Glomerular visceral epithelial cell (primary cell): ENCODE measurements around the gene TFRC.
"Not testable (repeated sequence)": the region's sequence is repeated elsewhere in the genome, so short reads cannot be mapped to it uniquely, and the experiment has no call there.

Experiments used
- DNase-seq: peaks from one replicate; pipeline ENCODE4 v3.0.0-alpha.2; 2016; ENCODE audit errors: extremely low spot score

Gene TFRC

GRCh38 chr3:196048922-196049598 lies 32.8 kb downstream of the TFRC start:
- DNase-seq, result no peak

- no peak for DNase-seq
Observed at GRCh38 chr3:196047391-196048030, 34.4 kb downstream of the TFRC start.

- DNase-seq, result no peak
Observed at GRCh38 chr3:196044513-196044912, 37.4 kb downstream of the TFRC start.

GRCh38 chr3:196042673-196043072 lies 39.2 kb downstream of the TFRC start:
- DNase-seq, result no peak

GRCh38 chr3:196039359-196039758 lies 42.5 kb downstream of the TFRC start:
- no peak for DNase-seq

GRCh38 chr3:196026059-196026458 lies 55.8 kb downstream of the TFRC start:
- DNase-seq, result not testable (repeated sequence)

GRCh38 chr3:196024968-196025367 lies 56.9 kb downstream of the TFRC start:
- no peak for DNase-seq

GRCh38 chr3:196023947-196024346 lies 57.9 kb downstream of the TFRC start:
- no peak for DNase-seq

GRCh38 chr3:196022499-196022878 lies 59.4 kb downstream of the TFRC start:
- not testable (repeated sequence) for DNase-seq

- DNase-seq, result no peak
Observed at GRCh38 chr3:196020373-196020772, 61.5 kb downstream of the TFRC start.

- DNase-seq, result not testable (repeated sequence)
Observed at GRCh38 chr3:196019576-196019975, 62.3 kb downstream of the TFRC start.

- not testable (repeated sequence) for DNase-seq
Observed at GRCh38 chr3:196018159-196018558, 63.7 kb downstream of the TFRC start.

- peak; percentile 39 for DNase-seq
Observed at GRCh38 chr3:196016485-196016884, 65.4 kb downstream of the TFRC start.

- DNase-seq, result no peak
Observed at GRCh38 chr3:196016059-196016458, 65.8 kb downstream of the TFRC start.

GRCh38 chr3:196013587-196014487 lies 68.1 kb downstream of the TFRC start:
- no peak for DNase-seq

GRCh38 chr3:196012941-196013476 lies 68.9 kb downstream of the TFRC start:
- no peak for DNase-seq

GRCh38 chr3:196012481-196012880 lies 69.4 kb downstream of the TFRC start:
- DNase-seq, result no peak

- DNase-seq, result no peak
Observed at GRCh38 chr3:196009456-196009855, 72.4 kb downstream of the TFRC start.

GRCh38 chr3:196008929-196009328 lies 73.0 kb downstream of the TFRC start:
- no peak for DNase-seq

- no peak for DNase-seq
Observed at GRCh38 chr3:196008387-196008786, 73.5 kb downstream of the TFRC start.

GRCh38 chr3:196007744-196008335 lies 74.0 kb downstream of the TFRC start:
- DNase-seq, result no peak

- not testable (repeated sequence) for DNase-seq
Observed at GRCh38 chr3:196005338-196005737, 76.6 kb downstream of the TFRC start.
